ENCODE results near the gene SDHD. TPM values are rescaled to one million over a fixed set of nuclear protein-coding genes. Genes with fewer than 3 reads are reported as not detected.

SDHD gene
- total and polyA plus RNA-seq, 2 of the 8 experiments (the other 6 are each of a cell fraction or from before 2014, with no cell fraction given), result 96.0 to 181 TPM

DNA sequence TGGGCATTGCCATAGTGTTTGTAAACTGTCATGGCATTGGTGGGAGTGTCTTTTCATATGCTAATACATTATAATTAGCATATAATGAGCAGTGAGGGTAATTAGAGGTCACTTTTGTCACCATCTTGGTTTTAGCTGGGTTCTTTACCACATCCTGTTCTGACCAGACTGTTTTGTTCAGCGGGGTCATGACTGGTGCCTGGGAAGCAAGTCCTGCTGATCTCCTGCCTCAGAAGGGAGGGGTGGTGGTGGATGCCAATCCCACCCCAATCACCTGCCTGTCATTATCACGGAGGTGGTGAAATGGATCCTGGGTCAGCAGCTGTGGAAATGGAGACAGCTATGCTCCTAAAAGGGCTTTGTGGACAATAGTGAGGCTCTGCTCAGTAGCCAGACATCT, 46.1 kb downstream of the SDHD start:
- Histone ChIP-seq H4K5ac (ENCODE audit: insufficient read length, low read depth, low read length) (no peak overlapping the region), H3K79me1 (ENCODE audit: low read depth, low read length) (no peaks in the 10 kb centered on the region), H3K18ac (ENCODE audit: extremely low read depth, low read length) (no peak overlapping the region), H3K14ac (ENCODE audit: insufficient read length) (no peak overlapping the region), H3K4ac (replicated peaks; ENCODE audit: insufficient read length, low read depth, low read length) (no peak overlapping the region), H2BK12ac (ENCODE audit: low read depth, low read length) (no peak overlapping the region), H3K9me3 (ENCODE audit: insufficient read depth in 2 of 2, low read depth in 1 of 2, low read length in 1 of 2) (no peaks in the 10 kb centered on the region), H3K4me1 (replicated peaks in 1 of 4; ENCODE audit: control insufficient read depth in 3 of 4, insufficient read depth in 4 of 4, low read length in 3 of 4) (no peaks in the 10 kb centered on the region), H3K23me2 (ENCODE audit: low read depth, low read length) (no peaks in the 10 kb centered on the region; the same call in 1 of the 2 replicates), H3K4me2 (ENCODE audit: insufficient read depth in 1 of 2, low read depth in 2 of 2, low read length in 2 of 2) (no peak overlapping the region), H3K4me3 (ENCODE audit: extremely low read depth in 1 of 4, insufficient read depth in 2 of 4, low read depth in 3 of 4, low read length in 4 of 4) (no peak overlapping the region), H2BK5ac (ENCODE audit: low read depth, low read length) (no peak overlapping the region), H3K23ac (ENCODE audit: insufficient read length) (no peak overlapping the region), H3K56ac (replicated peaks; ENCODE audit: insufficient read length, low read depth, low read length) (no peak overlapping the region), H2BK120ac (replicated peaks; ENCODE audit: low read depth, low read length) (no peak overlapping the region), H2BK15ac (ENCODE audit: low read length) (no peak overlapping the region), H3K9ac (replicated peaks in 1 of 4; ENCODE audit: extremely low read depth in 1 of 4, low read depth in 3 of 4, low read length in 3 of 4) (no peak overlapping the region), H3K27me3 (replicated peaks in 1 of 4; ENCODE audit: control insufficient read depth in 3 of 4, extremely low read depth in 1 of 4, insufficient read depth in 3 of 4, low read length in 3 of 4) (no peaks in the 10 kb centered on the region), H2BK20ac (ENCODE audit: low read length) (no peak overlapping the region), H3K36me3 (ENCODE audit: control insufficient read depth in 2 of 4, insufficient read depth in 4 of 4, low read length in 3 of 4) (no peaks in the 10 kb centered on the region), H4K20me1 (replicated peaks in 1 of 2; ENCODE audit: control insufficient read depth in 1 of 2, insufficient read depth in 2 of 2, low read length in 2 of 2) (no peaks in the 10 kb centered on the region), H3K79me2 (ENCODE audit: control insufficient read depth in 1 of 2, insufficient read depth in 2 of 2, low read length in 2 of 2) (no peaks in the 10 kb centered on the region), H2AFZ (ENCODE audit: low read length) (no peak overlapping the region), H2AK5ac (ENCODE audit: low read depth, low read length) (no peak overlapping the region), H4K91ac (replicated peaks; ENCODE audit: insufficient read length, low read length) (no peak overlapping the region), H4K8ac (ENCODE audit: extremely low read depth, insufficient read depth, low read length) (no peak overlapping the region), H3K27ac (ENCODE audit: low read depth, low read length) (no peak overlapping the region)
- FAIRE-seq (no peak), DNase-seq (ENCODE audit: low read depth in 1 of 2, low spot score in 2 of 2) (no peak)
- ChIA-PET CTCF (ENCODE audit: partially characterized antibody) (interaction anchor here (0.6 to 1.8 kb wide), 6 partner anchors 11 to 230 kb away, joined by 3 to 5 read pairs (median 3); no protein-coding TSS in a partner anchor), POLR2A (ENCODE audit: partially characterized antibody) (no interaction called here)
- 87% methylated on average over 2 of the region's 2 CpGs; no CpG with 5 or more reads in 1 of the 2 experiments for WGBS, 2 experiments (ENCODE audit: extremely low coverage in 1 of 2, insufficient coverage in 1 of 2, insufficient read length in 1 of 2, insufficient replicate concordance in 2 of 2, low coverage in 1 of 2, low lambda C conversion rate in 2 of 2, missing lambda C conversion rate in 1 of 2)
- TF ChIP-seq SP4 (IDR thresholded peaks at IDR 0.05; ENCODE audit: low read length) (no peak), CHD2 (IDR thresholded peaks at IDR 0.05; ENCODE audit: low read length) (no peak), HDAC6 (IDR thresholded peaks at IDR 0.05; ENCODE audit: low read depth, low read length) (no peak), ZNF274 (IDR thresholded peaks at IDR 0.05; ENCODE audit: borderline replicate concordance, extremely low read depth, low read length) (no peak), RFX5 (IDR thresholded peaks at IDR 0.05; ENCODE audit: borderline replicate concordance, low read depth, low read length) (no peak), POLR2A (IDR thresholded peaks at IDR 0.05; ENCODE audit: control extremely low read depth in 1 of 2, low read depth in 2 of 2, low read length in 2 of 2) (no peak)

Measured in H1 (cell line).